HG03103 (cell line): ENCODE measurements around the gene ARHGEF39.

ENCODE experiments used
- ATAC-seq: cut with Tn5 transposase; IDR thresholded peaks from one replicate; pipeline ENCODE4 v1.9.1; 2021; ENCODE audit warnings: low read depth; ENCODE audit not compliant: unreplicated experiment

Gene ARHGEF39, protein sequence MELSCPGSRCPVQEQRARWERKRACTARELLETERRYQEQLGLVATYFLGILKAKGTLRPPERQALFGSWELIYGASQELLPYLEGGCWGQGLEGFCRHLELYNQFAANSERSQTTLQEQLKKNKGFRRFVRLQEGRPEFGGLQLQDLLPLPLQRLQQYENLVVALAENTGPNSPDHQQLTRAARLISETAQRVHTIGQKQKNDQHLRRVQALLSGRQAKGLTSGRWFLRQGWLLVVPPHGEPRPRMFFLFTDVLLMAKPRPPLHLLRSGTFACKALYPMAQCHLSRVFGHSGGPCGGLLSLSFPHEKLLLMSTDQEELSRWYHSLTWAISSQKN

DNA sequence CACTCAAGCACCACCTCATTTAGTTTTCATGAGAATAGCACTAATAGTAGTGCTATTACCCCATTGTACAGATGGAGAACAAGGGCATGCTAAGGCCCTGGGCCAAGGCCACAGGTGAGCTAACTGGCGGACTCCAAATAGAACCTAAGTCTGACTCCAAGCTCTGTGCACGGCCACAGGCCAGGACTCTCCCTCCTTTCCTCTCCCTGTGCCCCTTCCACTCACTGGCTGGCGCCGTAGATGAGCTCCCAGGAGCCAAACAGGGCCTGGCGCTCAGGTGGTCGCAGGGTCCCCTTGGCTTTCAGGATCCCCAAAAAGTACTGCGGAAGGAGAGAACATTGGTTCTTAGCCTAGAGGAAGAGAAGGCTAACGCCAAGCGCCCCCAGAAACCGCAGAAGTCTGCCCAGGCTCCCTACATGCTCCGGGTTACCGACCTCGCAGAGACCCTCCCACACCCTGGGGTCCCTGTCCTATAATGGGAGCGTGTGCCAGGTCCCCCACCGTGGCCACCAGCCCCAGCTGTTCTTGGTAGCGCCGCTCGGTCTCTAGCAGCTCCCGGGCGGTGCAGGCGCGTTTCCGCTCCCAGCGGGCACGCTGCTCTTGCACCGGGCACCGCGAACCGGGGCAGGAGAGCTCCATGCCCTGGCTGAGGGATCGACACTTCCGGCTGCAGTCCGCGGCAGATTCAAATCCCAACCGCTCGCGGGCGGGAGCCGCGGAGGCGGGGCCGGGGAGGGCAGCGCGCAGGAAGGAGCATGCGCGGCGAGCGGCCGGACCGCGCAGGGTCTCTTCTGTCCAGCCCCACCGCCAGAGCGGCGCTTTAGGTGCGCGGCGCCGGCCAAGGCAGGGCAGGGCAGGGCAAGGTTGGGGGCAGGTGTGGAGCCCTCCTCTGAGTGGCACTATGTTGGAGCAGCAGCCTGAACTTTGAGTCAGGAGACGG lies at the start of gene ARHGEF39:
Gene ARHGEF39, minus strand, starts transcription at position 665 of the 940 bp plus-strand sequence. Its CDS starts 26 bp downstream, at position 639.
- ATAC-seq: peak; percentile 54

DNA sequence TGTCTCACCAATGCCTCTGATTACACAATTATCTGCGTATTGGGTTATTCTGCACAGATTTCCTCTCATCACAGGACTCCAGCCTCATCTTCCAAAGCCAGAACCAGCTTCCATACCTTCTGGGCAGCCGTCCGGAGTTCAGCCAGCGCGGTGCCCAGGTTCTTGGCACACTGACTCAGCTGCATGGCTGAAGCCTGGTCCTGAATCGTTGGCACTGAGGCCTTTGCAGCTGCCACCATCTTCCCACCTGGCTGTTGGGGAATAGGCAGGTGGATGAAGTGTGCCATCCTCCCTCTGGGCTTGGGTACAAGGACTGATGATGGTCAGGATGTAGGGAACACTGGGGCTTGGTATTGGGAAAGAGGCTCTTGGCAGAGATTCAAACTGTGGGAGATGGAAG lies 49.1 kb upstream of the ARHGEF39 start:
- ATAC-seq: no peak

DNA sequence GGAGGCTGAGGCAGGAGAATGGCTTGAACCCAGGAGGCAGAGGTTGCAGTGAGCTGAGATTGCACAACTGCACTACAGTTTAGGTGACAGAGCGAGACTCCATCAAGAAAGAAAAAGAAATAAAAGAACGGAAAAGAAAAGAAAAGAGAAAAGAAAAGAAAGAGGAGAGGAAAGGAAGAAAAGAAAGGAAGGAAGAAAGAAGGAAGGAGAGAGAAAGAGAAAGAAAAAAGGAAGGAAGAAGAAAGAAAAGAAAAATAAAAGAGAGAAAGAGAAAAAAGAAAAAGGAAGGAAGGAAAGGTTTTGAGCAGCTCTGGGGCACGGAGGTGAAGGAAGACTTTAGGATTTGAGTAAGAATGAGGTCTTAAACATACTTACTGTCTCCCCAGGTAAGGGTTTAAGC lies 48.6 kb upstream of the ARHGEF39 start:
- no peak for ATAC-seq

DNA sequence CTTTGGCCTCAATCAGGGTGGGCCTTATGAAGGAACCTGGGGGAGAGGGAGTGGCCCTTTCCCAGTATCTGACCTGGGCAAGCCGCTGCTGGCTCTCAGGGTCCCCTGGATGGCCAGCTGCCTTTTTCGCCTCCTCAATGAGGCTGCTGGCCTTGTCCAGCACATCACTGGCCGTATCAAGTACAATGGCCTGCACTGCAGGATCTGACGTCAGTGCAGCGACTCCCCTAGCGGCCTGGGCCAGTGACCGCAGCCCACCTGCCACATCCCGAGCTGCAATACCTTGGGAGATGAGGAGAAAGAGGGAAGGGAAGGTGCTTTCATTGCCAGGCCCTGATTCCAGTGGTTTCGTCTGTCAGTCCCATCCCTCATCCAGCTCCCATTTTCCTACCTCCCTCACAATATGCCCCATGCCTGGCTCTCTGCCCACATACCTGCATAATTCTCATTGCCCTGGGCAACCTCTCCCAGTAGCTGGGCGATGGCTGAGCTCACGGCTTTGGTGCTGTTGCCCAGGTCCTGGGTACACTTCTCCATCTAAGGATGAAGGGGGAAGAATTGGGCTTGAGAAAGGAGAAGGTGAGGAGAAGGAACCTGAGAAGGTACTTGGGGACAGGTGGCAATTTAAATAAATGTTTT lies 47.9 kb upstream of the ARHGEF39 start:
- no peak for ATAC-seq

DNA sequence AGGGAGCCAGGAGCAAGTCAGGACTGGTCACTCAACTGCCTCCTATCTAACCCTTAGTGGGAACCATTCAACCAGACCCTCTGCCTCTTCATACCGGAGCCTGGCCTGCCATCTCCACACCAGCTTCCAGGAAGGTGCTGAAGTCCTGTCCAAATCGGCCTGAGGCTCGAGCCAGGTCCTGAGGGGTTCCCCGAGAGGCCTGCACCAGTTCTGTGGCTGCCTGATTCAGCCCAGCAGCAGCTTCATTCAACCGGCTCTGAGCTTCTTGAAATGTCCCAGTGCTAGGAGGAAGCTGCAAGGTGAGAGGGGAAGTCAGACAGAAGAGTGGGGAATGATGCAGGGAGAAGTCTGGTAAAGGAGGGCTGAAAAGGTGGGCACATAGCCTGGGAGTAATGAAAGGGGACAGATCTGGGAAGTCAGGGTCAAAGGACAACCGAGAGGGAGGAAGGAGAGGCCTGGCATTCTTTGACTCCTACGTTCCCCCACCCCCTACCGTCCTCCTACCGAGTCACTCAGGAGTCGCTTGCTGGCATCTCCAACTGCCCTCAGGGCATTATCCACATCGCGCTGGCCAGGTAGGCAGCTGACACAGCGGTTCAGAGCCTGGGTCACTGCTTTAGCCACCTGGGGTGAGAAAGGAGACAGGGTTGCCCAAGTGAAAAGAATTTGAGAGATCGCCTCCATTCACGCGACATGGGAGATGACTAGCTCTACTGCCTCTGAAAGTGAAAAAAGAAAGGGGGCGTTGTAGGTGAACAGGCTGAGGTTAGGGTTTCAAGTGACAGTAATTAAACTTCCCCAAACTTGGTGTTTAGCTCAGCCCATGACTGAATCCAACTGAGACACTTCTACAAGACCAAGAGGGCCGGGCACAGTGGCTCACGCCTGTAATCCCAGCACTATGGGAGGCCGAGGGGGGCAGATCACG lies 46.8 kb upstream of the ARHGEF39 start:
- no peak for ATAC-seq

DNA sequence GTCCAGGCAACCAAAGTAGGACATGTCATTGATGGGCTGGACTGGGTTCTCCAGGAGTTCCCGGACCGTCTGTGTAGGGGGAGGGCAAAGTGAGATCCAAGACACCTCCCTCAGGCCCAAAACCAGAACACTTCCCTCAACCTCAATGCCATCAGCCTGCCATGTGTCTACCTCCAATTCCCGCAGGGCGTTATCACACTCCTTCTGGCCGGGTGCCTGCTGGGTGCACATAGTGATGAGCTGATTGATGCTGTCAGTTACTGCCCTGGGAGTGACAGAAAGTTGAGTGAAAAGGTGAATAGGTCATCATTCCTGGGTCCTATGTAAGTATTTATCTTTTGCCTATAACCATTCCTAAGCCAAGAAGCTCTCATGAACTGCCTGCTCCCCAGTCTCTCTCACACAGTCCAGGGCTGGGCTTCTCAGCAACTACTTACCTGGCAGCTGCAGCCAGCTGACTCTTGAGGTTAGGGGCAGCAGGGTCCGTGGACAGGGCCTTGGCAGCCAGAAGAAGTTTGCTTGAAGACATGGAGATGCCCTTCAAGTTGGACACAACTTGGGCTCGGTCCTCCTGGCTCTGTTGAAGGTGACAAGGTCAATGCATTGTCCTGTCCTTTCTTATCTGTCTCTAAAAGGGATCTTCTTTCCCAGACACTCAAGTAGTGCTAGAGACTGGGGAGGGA lies 46.0 kb upstream of the ARHGEF39 start:
- no peak for ATAC-seq

DNA sequence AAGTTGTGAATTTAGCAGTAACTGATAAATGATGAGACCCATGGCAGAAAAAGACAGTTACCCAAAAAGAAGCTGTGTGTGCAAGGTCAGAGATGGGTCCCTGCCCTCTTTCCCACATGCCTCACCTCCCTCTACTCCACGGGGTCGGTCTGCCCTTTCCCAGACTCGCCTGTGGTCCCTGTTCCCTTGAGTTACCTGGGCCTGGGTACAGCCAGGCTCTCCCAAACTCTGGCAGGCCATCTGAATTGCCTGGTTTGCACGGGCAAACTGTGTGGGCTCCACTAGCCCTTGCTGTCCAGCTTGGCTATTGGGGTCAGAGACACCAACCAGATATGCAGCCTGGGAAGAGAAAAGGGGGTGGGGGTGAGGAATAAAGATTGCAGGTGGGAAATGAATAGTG lies 43.2 kb upstream of the ARHGEF39 start:
- ATAC-seq: no peak

DNA sequence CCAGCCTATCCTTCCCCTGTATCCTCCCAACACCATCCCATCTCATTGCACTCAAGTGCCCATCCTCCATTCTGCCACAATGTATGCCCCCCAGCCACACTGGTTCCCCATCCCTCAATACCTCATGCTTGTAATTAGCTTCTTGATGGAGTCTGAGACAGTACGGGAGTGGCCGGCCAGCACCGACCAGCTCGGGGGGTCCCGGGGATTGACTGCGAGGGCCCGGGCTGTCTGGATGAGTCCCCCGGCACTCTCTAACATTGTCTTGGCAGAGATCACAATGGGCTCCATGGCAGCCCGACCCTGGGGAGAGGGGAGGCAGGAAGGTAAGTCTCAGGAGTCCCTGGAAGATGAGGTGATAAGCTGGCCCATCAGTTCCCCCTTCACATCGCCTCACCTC lies 42.0 kb upstream of the ARHGEF39 start:
- ATAC-seq: no peak

DNA sequence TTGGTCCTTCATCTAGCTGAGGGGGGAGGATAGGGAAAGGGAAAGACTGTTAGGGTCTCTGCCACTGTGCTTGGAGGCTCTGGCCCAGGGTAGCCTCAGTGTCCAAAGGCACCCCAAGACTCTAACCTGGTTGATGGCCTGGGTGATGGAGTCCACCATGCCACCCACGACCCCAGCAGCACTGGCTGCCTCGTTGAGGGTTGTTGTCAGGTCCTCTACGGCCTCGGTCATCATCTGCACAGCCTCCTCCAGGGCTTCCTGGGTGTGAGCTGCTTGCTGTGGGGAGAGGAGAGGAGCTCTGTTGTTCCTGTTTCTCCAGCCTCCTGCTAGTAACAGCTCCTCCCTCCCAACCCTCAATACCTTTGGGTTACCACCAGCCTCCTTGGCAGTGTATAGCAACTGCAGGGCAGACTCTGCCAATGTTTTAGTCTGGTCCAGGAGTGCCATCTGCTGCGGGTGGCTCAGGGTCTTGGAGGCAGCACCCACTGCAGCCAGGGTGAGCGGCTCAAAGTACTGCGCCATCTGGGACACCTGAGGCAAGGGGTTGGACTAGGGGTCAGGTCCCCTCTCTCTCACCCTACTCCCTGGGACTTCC lies 40.9 kb upstream of the ARHGEF39 start:
- no peak for ATAC-seq

DNA sequence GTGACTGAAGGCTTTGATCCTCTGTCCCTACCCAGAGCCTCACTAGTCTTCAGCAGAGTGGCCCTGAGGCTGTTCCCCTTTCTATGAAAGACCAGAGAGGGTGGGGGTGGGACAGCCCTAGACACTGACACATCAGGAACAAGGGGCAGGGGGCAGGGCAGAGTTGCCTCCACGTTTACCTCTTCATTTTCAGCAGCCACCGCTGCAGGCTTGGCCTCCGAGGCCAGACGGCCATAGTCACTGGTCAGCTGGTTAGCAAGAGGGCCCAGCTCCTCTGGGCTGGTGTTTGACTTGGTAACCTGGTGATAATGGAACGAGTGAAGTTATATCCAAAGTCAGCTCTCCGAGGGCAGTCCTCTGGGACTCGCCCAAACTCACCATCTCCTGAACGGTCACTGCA lies 40.4 kb upstream of the ARHGEF39 start:
- ATAC-seq: no peak

DNA sequence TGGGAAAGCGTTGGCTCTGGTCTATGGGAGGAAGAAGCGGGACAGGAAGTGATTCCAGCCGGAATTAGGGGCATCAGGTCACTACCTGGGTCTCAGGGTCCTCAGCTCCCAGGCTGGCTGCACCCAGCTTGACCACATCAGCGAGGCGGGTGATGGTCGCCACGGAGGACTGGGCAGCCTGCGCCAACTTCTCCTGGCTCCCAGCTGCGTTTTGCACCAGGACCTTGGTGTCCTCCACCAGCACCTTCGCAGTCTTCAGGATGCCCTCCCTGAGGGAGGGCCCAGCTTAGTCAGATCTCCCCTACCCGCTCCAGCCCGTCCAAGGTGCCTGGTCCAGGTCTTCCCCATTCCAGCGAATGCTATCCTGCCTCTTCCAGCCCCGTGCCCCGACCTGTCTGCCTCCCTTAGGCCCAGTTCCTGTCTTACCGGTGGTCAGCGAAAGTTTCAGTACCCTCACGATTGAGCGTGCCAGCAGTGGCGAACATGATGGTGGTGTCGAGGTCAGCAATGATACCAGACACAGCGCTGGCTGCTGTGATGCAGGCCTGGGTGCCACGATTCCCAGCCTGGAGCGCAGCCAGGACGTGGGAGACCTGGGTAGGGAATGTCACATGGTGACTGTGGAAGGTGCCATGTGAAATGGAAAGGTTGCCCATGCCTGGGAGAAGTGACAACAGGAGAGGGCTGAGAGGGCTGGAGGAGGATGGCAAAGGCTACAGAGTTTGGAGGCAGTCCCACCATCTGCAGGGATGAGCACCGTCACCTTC lies 39.1 kb upstream of the ARHGEF39 start:
- no peak for ATAC-seq

DNA sequence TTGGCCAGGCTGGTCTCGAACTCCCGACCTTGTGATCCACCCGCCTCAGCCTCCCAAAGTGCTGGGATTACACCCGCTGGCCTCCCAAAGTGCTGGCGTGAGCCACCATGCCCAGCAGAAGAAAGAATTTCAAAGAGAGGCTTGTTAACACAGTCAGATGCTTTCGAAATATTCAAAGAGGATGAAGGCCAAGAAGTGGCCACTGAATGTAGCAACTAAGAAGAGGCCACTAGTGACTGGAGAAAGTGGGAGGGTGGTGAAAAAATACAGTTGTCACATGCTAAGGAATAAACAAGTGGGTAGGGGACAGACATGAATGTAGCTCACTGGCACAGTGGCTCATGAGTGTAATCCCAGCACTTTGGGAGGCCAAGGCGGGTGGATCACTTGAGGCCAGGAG lies 37.7 kb upstream of the ARHGEF39 start:
- ATAC-seq: no peak

DNA sequence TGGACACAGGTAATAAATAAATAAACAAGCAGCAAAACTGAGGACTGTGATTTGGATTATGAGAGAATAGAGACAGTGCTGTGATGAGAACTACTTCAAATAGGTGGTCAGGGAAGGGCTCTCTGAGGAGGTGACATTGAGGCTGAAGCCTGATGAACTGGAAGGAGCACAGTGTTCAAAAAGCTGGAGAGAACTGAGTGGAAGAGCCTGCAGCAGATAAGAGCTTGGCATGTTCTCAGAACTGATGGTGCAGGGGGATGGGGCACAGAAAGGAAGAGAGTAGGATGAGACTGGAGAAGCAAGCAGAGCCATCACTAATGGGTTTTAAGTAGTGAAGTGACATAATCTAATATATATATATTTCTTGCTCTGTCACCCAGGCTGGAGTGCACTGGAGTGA lies 35.9 kb upstream of the ARHGEF39 start:
- no peak for ATAC-seq

DNA sequence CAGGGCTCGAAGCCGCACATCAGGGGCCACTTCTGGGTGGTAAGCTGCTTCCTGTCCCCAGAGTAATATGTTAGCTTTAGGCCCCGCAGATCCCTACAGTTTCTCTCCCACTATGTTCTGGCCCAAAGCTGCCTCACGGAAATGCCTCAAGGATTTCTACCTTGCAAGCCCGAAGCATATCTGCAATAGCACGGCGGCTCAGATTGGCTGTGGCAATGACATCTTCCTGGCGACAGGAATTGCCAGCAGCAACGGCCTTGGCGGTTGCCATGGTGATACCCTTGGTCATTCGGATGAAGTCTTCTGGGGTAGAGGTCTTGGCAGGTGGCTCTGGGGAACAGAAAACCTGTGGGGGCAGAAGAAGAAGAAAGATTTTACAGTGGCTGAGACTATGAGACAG lies 35.0 kb upstream of the ARHGEF39 start:
- ATAC-seq: no peak

DNA sequence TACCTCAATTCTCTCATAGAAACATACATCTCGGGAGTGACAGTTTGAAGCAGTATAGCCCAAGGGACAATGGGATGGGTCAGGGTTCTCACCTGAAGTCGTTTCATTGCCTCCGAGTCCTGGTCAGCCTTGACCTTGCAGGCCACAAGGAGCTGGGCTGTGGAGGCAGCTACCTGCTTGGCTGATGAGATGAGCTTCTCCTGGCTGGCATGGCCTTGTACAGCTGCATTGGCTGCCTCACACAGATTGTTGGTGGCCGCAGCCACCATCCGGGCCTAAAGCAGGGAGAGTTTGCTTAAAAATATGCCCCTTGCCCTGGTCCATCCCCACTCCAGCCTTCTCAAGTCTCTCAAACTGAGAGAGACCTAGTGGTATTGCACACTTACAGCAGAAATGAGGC lies 33.2 kb upstream of the ARHGEF39 start:
- no peak for ATAC-seq

DNA sequence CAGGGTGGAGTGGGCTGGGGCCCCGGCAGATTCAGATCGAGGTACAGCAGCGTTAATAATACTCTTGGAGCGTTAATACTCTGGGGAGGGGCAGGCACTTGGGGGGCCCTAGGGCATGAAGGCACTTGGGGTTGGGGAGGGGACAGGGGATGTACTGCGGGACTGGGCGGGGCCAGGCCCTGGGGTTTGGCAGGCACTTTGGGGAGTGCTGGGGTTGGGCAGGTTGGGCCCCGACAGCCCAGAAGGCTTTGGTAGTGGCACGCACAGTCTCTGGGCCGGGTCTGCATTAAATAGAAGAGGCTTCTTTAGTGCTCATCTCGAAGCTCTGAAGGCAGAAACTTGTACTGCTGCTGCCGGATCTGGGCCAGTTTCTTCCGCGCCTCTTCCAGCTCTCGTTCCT lies 32.5 kb upstream of the ARHGEF39 start:
- ATAC-seq: no peak

DNA sequence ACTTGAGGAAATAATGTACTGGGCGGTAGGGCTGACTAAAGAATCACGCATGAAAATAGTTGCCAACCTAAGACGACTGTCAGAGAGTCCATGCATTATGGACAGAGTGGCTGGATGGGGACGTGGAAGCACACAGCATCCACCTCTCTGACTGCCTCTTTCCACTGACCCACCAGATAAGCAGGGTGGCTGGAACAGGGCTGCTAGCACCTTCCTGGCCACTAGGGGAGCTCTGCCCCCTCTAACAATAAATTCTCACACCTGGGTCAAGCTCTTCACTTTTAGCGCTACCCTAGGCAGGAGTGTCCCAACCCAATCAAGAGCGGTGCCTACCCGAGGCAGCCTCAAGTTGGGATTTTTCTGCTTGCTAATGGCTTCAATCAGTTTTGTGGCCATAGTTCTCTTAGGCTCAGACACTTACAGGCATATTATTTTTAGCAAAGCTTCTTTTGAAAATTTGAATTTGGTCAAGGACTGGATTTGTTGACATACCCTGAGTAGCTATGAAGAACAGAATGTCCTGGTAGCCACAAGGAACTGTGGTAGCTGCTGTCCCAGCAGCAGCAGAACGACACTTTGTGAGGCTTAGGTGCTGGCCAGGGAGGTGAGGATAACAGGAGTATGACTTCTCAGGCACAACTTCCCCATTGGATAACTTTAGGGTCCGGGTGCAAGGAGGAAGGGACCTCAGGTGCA lies 31.7 kb upstream of the ARHGEF39 start:
- ATAC-seq: no peak

DNA sequence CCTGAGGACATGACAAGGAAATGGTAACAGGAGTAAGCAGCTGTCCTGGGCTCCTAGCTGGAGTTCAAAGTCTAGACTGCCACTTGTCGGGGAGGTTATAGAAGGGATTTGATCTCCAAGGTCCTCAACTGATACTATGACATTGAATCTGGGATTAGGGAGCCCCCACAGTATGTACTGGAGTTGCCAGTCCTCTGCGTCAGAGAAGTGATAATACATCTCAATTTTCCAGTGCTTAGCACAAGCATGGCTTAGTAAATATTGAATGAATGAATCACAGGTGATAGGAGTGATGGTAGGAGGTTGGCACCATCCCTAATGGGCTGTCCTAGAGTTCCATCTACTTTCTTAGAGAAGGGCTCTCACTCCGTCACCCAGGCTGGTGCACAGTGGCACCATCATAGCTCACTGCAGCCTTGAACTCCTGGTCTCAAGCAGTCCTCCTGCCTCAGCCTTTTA lies 31.0 kb upstream of the ARHGEF39 start:
- ATAC-seq: no peak
